ENCODE measurements around the gene ARHGAP22. TPM values are rescaled to one million over a fixed set of nuclear protein-coding genes. Genes with fewer than 3 reads are reported as not detected.

The ARHGAP22 gene
- total RNA-seq, 1 experiment from 2014 or later, result 1.8 TPM

DNA sequence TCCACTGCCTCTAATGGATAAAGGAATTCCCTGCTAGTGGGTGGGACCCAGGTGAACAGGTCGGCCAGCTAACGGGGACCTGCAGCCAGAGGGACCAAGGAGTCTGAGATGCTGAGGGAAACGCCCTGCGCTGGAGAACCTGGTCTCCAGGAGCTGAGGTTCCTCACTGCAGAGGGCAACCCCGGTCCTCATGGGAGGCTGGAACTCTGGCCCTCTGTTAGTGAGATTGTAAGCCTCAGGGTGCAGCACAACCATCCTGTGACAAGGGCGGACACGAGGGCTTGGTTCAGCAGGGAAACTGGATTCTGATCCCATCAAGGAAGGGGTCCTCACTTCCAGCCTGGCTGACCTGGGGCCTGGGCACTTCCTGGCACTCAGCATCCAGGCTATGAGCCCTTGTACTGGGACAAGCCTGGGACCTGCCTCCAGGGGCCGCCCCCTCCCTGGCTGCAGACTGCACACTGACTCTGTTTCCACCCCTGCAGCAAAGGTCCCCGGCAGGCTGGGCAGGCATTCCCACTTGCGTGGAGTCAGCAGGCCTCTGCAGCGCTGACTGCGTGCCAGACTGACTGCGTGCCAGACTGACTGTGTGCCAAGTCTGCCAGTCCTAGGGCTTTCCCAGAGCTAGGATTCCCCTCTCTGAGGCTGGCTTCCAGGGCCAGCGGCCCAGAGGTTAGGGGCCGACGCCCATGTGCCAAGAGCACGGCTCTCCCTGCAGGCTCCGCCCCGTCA is 155.2 kb downstream of the ARHGAP22 start:
- H3K27ac ChIP-seq (ENCODE audit: low read length), result no peak overlapping the region
- intact Hi-C loops (cut with micrococcal nuclease; ENCODE audit: unreplicated experiment), result loop anchor here (10.0 kb wide), 1 partner anchor 55 kb away; no protein-coding TSS in a partner anchor
- no TSS peak for BruUV-seq (replicated peaks)
- H3K9me3 ChIP-seq (ENCODE audit: control insufficient read depth, insufficient read depth, low read depth, low read length), result no peaks in the 10 kb centered on the region
- CTCF ChIA-PET, result no interaction called here
- H3K27me3 ChIP-seq (ENCODE audit: control insufficient read depth, insufficient read depth, low read length), result no peaks in the 10 kb centered on the region
- no peaks in the 10 kb centered on the region for H3K36me3 ChIP-seq (ENCODE audit: control insufficient read depth, insufficient read depth, low read length)
- ATAC-seq (no peak), DNase-seq (ENCODE audit: low read depth, low spot score) (no peak)
- TF ChIP-seq, protein P1, sequence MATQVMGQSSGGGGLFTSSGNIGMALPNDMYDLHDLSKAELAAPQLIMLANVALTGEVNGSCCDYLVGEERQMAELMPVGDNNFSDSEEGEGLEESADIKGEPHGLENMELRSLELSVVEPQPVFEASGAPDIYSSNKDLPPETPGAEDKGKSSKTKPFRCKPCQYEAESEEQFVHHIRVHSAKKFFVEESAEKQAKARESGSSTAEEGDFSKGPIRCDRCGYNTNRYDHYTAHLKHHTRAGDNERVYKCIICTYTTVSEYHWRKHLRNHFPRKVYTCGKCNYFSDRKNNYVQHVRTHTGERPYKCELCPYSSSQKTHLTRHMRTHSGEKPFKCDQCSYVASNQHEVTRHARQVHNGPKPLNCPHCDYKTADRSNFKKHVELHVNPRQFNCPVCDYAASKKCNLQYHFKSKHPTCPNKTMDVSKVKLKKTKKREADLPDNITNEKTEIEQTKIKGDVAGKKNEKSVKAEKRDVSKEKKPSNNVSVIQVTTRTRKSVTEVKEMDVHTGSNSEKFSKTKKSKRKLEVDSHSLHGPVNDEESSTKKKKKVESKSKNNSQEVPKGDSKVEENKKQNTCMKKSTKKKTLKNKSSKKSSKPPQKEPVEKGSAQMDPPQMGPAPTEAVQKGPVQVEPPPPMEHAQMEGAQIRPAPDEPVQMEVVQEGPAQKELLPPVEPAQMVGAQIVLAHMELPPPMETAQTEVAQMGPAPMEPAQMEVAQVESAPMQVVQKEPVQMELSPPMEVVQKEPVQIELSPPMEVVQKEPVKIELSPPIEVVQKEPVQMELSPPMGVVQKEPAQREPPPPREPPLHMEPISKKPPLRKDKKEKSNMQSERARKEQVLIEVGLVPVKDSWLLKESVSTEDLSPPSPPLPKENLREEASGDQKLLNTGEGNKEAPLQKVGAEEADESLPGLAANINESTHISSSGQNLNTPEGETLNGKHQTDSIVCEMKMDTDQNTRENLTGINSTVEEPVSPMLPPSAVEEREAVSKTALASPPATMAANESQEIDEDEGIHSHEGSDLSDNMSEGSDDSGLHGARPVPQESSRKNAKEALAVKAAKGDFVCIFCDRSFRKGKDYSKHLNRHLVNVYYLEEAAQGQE (IDR thresholded peaks at IDR 0.05; ENCODE audit: insufficient read depth in 1 of 2, low read depth in 2 of 2, low read length in 1 of 2), result no peak
- TF ChIP-seq TCF7L2 (IDR thresholded peaks at IDR 0.05; ENCODE audit: low read depth, low read length) (no peak), SIN3A (IDR thresholded peaks at IDR 0.05; ENCODE audit: borderline replicate concordance, insufficient read depth, low read depth, low read length) (no peak)
- TF ChIP-seq, protein P2, sequence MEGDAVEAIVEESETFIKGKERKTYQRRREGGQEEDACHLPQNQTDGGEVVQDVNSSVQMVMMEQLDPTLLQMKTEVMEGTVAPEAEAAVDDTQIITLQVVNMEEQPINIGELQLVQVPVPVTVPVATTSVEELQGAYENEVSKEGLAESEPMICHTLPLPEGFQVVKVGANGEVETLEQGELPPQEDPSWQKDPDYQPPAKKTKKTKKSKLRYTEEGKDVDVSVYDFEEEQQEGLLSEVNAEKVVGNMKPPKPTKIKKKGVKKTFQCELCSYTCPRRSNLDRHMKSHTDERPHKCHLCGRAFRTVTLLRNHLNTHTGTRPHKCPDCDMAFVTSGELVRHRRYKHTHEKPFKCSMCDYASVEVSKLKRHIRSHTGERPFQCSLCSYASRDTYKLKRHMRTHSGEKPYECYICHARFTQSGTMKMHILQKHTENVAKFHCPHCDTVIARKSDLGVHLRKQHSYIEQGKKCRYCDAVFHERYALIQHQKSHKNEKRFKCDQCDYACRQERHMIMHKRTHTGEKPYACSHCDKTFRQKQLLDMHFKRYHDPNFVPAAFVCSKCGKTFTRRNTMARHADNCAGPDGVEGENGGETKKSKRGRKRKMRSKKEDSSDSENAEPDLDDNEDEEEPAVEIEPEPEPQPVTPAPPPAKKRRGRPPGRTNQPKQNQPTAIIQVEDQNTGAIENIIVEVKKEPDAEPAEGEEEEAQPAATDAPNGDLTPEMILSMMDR (IDR thresholded peaks at IDR 0.05), result no peak
- in situ Hi-C loops (cut with HindIII; ENCODE audit: low pct_unique_long_range_greater_than_20kb, low sequenced_read_pairs), result no loop called here
- H3K4me3 ChIP-seq (ENCODE audit: low read depth in 2 of 2, low read length in 2 of 2), result no peak overlapping the region
- no peaks in the 10 kb centered on the region; the same call in 1 of the 2 replicates for H3K4me1 ChIP-seq (ENCODE audit: control insufficient read depth, insufficient read depth, low read length)
- POLR2A ChIA-PET, result interaction anchor here (0.6 kb wide), 1 partner anchor 43 kb away, joined by 3 read pairs; no protein-coding TSS in a partner anchor

DNA sequence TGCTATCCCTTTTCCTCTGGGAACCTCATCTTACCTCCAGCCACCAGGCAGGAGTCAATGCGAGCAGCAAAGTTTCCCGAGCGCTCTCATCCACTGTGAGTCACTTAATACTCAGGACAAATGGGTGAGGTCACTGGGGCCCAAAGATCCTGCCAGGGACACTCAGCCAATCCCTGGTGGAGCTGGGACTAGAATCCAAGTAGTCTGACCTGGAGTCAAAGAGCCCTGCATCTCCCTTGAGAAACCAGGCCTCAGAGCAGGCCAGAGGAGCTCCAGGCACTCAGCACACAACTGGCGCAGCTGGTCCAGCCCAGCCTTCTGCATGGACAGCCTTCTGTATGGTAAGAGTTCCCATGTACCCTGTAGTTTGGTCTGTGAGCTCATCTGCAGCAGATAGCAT is 156.1 kb downstream of the ARHGAP22 start:
- ATAC-seq, result no peak
- in situ Hi-C loops (cut with HindIII; ENCODE audit: low pct_unique_long_range_greater_than_20kb, low sequenced_read_pairs) (no loop called here), intact Hi-C loops (cut with micrococcal nuclease; ENCODE audit: unreplicated experiment) (loop anchor here (10.0 kb wide), 1 partner anchor 56 kb away; no protein-coding TSS in a partner anchor)
- no peak overlapping the region for H3K4me3 ChIP-seq (ENCODE audit: low read depth in 2 of 2, low read length in 2 of 2)
- H3K36me3 ChIP-seq (ENCODE audit: control insufficient read depth, insufficient read depth, low read length), result no peaks in the 10 kb centered on the region
- H3K9me3 ChIP-seq (ENCODE audit: control insufficient read depth, insufficient read depth, low read depth, low read length), result no peaks in the 10 kb centered on the region
- H3K4me1 ChIP-seq (ENCODE audit: control insufficient read depth, insufficient read depth, low read length), result no peaks in the 10 kb centered on the region
- no peak for DNase-seq (ENCODE audit: low read depth, low spot score)
- no peak overlapping the region for H3K27ac ChIP-seq (ENCODE audit: low read length)
- H3K27me3 ChIP-seq (ENCODE audit: control insufficient read depth, insufficient read depth, low read length), result no peaks in the 10 kb centered on the region
- CTCF ChIA-PET, result no interaction called here
- BruUV-seq (replicated peaks), result no TSS peak
- POLR2A ChIA-PET, result no interaction called here
- TF ChIP-seq, protein P1 (IDR thresholded peaks at IDR 0.05; ENCODE audit: insufficient read depth in 1 of 2, low read depth in 2 of 2, low read length in 1 of 2), result no peak
- no peak for TF ChIP-seq TCF7L2 (IDR thresholded peaks at IDR 0.05; ENCODE audit: low read depth, low read length)
- TF ChIP-seq, protein P2 (IDR thresholded peaks at IDR 0.05), result no peak
- TF ChIP-seq POLR2AphosphoS5 (IDR thresholded peaks at IDR 0.05; ENCODE audit: low read depth, low read length), result no peak
- no peak for TF ChIP-seq SIN3A (IDR thresholded peaks at IDR 0.05; ENCODE audit: borderline replicate concordance, insufficient read depth, low read depth, low read length)
